GM10266 (cell line): ENCODE measurements around the gene SHISAL2A.

ENCODE experiments used
- DNase-seq: peaks from one replicate; pipeline ENCODE4 v3.0.0; 2012; ENCODE audit errors: extremely low spot score
- CTCF ChIP-seq: IDR thresholded peaks from 2 replicates; pipeline ENCODE4 v1.5.1; 2012; ENCODE audit warnings: mild to moderate bottlenecking, low read depth; ENCODE audit not compliant: control insufficient read depth, insufficient read depth; ENCODE audit errors: missing control alignments

SHISAL2A gene

GRCh38 chr1:52667984-52668383 is 35.0 kb downstream of the SHISAL2A start:
- no peak for DNase-seq
- TF ChIP-seq CTCF = no peak

DNA sequence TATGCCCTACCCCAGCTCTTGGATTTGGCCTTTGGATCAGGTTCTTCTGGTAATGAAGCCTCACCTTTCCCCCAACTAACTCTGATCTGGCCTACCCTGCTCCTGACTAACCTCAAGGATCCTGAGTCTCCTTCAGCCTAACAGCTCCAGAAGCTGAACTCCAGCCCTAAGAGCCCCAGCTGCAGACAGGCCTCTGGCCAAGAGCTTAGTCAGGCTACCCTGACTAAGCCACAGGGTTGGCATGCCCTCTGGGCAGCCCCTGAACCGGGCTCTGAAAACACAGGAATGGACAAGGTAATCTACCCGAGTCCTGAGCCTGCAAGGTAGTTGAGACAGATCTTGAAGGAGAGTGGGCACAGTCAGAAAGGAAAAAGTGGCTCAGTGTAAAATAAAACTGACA is 35.7 kb downstream of the SHISAL2A start:
- no peak for TF ChIP-seq CTCF
- no peak for DNase-seq

DNA sequence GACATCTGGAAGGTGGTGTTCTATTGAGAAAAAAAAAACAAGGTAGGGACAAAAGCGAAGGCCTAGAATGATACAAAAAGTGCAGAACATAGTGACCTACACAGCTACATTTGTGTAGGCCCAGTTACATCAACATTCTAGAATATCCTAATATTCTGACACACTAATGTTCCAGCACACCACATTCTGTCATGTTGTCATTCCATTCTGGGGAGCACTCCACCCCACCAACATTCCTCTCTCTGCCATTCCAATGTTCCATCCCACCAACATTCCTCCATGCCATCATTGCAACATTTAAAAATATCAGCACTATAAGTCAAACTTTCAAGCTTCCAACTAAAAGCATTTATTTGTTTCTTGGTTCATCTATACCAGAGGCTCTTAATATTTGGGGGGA is 36.7 kb downstream of the SHISAL2A start:
- no peak for DNase-seq
- TF ChIP-seq CTCF = no peak

DNA sequence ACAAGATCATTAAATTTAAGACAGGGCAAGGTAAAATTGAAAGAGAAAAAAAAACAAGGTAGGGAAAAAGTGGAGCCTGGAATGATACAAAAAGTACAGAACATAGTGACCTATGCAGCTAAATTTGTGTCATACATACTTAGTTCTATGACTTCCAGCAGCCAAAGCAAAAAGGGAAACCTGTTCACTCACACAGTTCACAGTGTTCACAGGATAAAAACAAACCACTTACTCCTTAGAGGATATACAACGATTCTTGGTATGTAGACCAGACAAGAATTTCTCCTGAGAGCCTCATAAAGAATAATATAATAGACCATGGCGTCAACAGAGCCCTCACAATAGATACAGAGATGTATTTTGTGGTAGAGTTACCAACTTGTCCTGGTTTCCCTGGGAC is 37.6 kb downstream of the SHISAL2A start:
- no peak for TF ChIP-seq CTCF
- DNase-seq = no peak

DNA sequence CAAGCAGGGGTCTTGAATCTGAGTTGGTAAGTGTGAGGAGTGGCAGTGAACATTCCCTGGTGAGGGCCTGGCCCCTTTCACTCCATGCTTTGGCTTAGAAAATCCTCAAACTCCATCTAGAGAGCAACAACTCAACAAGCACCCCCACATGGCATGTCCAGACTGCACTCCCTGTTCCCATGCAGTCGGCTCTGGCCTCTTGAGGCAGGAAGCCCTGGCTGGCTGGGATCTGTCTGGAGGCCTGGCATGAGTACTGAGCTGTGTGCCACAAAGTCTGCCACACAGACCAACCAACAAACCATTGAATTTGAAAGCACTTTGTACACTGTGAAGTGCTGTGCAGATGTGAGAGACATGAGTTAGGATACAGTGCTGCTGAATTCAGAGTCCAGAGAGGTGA is 40.0 kb downstream of the SHISAL2A start:
- TF ChIP-seq CTCF = no peak
- no peak for DNase-seq

DNA sequence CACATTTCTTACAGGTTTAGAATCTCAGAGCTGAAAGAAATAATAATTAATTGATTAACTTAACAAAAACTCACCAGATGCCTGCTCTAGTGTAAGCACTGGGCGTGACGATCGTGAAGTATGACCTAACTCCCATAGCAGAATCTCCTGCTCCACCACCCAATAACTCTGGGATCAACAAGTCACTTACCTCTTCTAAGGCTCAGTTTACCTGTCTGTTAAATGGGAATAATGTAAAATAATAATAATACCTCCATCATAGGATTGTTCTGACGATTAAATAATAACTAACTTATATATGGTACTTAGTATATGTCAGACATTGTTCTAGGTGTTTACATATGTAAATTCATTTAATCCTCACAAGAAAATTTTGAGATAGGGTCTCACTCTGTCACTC is 40.5 kb downstream of the SHISAL2A start:
- DNase-seq = no peak
- TF ChIP-seq CTCF = no peak

DNA sequence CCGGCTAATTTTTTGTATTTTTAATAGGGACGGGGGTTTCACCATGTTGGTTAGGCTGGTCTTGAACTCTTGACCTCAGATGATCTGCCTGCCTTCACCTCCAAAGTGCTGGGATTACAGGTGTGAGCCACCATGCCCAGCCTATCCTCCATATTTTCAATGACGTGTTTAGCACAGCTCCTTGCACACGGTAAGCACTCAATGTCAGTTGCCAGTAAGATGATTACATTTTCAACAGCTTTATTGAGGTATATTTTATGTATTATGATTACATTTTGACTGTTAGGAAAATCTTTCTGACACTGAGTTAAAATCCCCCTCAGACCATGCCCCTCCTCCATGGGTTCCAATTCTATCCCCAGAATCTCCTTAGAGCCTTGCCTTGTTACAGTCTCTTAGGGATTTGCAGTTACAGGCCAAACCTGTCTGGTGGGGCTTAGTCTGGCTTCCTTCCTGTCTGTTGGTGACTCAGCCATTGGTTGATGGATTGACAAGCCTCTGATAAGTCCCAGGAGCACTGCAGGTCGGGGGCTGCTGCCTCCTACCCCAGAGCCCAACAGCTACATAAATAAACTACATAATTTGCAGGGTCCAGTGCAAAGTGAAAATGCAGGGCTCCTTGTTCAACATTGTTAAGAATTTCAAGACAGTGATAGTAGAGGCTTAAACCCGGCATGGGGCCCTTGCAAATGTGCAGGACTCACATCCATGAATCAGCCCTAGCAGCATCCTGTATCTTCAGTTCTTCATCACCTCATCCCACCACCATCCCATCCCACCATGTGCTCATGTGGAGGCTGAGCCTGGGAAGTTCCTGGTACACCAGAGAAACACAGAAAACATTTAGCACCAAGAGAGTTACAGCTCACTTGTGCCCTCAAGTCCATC is 41.8 kb downstream of the SHISAL2A start:
- no peak for TF ChIP-seq CTCF
- no peak for DNase-seq
